SU-DHL-6 (cell line): ENCODE results near the gene CRYGN.

ENCODE experiments used
- H2AFZ ChIP-seq: fragments of 200-600 bp; sonication (generic); 2 replicates; pipeline ENCODE4 v1.6.1; 2014; ENCODE audit warnings: low read depth, mild to moderate bottlenecking, moderate library complexity, mixed read lengths, antibody characterized with exemption, low read length; ENCODE audit not compliant: severe bottlenecking
- H3F3A ChIP-seq: fragments of 200-600 bp; shearing (Covaris generic); 2 replicates; pipeline ENCODE4 v1.6.0; 2016; ENCODE audit warnings: antibody characterized with exemption, mild to moderate bottlenecking; ENCODE audit not compliant: insufficient read depth
- H3K27ac ChIP-seq: fragments of 200-600 bp; sonication (generic); 2 replicates; pipeline ENCODE4 v1.5.1; 2016; ENCODE audit warnings: low read depth, mild to moderate bottlenecking, low read length, moderate library complexity, mixed read lengths
- H3K27me3 ChIP-seq: fragments of 200-600 bp; sonication (generic), shearing (Covaris generic); 2 replicates; pipeline ENCODE4 v1.6.0; 2014; ENCODE audit warnings: mild to moderate bottlenecking, low read length
- H3K36me3 ChIP-seq: fragments of 200-600 bp; sonication (generic); 2 replicates; pipeline ENCODE4 v1.6.1; 2014; ENCODE audit warnings: mild to moderate bottlenecking, low read length, mixed read lengths
- H3K4me2 ChIP-seq: fragments of 300-600, 200-600 bp; shearing (Covaris generic), sonication (generic); 2 replicates; pipeline ENCODE4 v1.6.0; 2014; ENCODE audit warnings: low read length, low read depth, mild to moderate bottlenecking; ENCODE audit not compliant: poor library complexity, severe bottlenecking
- H3K4me3 ChIP-seq: fragments of 200-600 bp; sonication (generic); 2 replicates; pipeline ENCODE4 v1.5.1; 2014; ENCODE audit warnings: antibody characterized with exemption, low read length, mild to moderate bottlenecking, mixed read lengths; ENCODE audit not compliant: insufficient read depth, poor library complexity, severe bottlenecking
- H3K79me2 ChIP-seq: fragments of 200-600 bp; sonication (generic); 2 replicates; pipeline ENCODE4 v1.6.1; 2014; ENCODE audit warnings: mild to moderate bottlenecking, low read length, moderate library complexity; ENCODE audit not compliant: insufficient read depth
- H3K9ac ChIP-seq: fragments of 200-600 bp; sonication (generic); 2 replicates; pipeline ENCODE4 v1.7.0; 2014; ENCODE audit warnings: mild to moderate bottlenecking, low read length
- H3K9me2 ChIP-seq: fragments of 200-600 bp; sonication (generic); replicated peaks from 2 replicates; pipeline ENCODE4 v1.6.1; 2014; ENCODE audit warnings: low read length; ENCODE audit not compliant: insufficient read depth
- H3K9me3 ChIP-seq: fragments of 200-600 bp; sonication (generic); 2 replicates; pipeline ENCODE4 v1.6.1; 2014; ENCODE audit warnings: low read length, mixed read lengths; ENCODE audit not compliant: insufficient read depth
- H4K20me1 ChIP-seq: fragments of 200-600 bp; sonication (generic); 2 replicates; pipeline ENCODE4 v1.6.1; 2014; ENCODE audit warnings: low read depth, mild to moderate bottlenecking, antibody characterized with exemption, low read length, moderate library complexity, mixed read lengths
- CTCF ChIP-seq: fragments of 200-600 bp; sonication (generic); IDR thresholded peaks from one replicate; pipeline ENCODE4 v1.5.1; 2017; ENCODE audit warnings: antibody characterized with exemption, mild to moderate bottlenecking, low read length, moderate library complexity; ENCODE audit not compliant: insufficient read depth, poor library complexity, severe bottlenecking
- EZH2phosphoT487 ChIP-seq: fragments of 200-600 bp; sonication (generic), shearing (Covaris generic); conservative IDR thresholded peaks from 2 replicates; pipeline ENCODE4 v1.6.1; 2018; ENCODE audit warnings: mild to moderate bottlenecking, antibody characterized with exemption, low read length, moderate library complexity, mixed read lengths

CRYGN gene

GRCh38 chr7:151451626-151452571, 12.0 kb upstream of the CRYGN start:
- H3K9me3 ChIP-seq = no peaks in the 10 kb centered on the region
- H3K27ac ChIP-seq = no peak overlapping the region
- H3K4me3 ChIP-seq = no peak overlapping the region
- H3K36me3 ChIP-seq = no peaks in the 10 kb centered on the region
- TF ChIP-seq CTCF (no peak), EZH2phosphoT487 (no peak)
- no peaks in the 10 kb centered on the region for H4K20me1 ChIP-seq
- H2AFZ ChIP-seq = no peak overlapping the region
- no peaks in the 10 kb centered on the region for H3K9me2 ChIP-seq
- H3K4me2 ChIP-seq = no peak overlapping the region
- H3K79me2 ChIP-seq = no peaks in the 10 kb centered on the region
- H3K27me3 ChIP-seq = no peaks in the 10 kb centered on the region
- no peak overlapping the region for H3K9ac ChIP-seq
- H3F3A ChIP-seq = no peaks in the 10 kb centered on the region

DNA sequence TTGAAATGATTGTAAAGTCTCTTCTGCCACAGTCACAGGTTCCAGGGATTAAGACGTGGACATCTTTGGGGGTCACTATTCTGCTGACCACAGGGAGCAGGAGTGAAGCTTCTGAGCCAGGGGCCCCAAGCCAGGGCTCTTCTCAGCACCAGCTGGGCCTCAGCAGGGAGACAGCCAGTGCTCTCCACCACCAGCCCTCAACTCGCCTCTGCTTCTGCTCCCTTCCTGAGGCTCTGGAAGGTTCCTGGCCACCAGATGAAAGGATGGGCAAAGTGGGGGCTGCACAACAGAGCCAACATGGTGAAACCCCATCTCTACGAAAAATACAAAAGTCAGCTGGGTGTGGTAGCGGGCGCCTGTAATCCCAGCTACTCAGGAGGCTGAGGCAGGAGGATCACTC, 11.2 kb upstream of the CRYGN start:
- Histone ChIP-seq H3K9me3 (no peaks in the 10 kb centered on the region), H3K36me3 (no peaks in the 10 kb centered on the region), H3K27me3 (no peaks in the 10 kb centered on the region), H3K79me2 (no peaks in the 10 kb centered on the region), H3K4me3 (no peak overlapping the region), H3F3A (no peaks in the 10 kb centered on the region), H3K9me2 (no peaks in the 10 kb centered on the region), H3K27ac (no peak overlapping the region), H4K20me1 (no peaks in the 10 kb centered on the region), H2AFZ (no peak overlapping the region), H3K4me2 (no peak overlapping the region), H3K9ac (no peak overlapping the region)
- no peak for TF ChIP-seq EZH2phosphoT487
- TF ChIP-seq CTCF = no peak

DNA sequence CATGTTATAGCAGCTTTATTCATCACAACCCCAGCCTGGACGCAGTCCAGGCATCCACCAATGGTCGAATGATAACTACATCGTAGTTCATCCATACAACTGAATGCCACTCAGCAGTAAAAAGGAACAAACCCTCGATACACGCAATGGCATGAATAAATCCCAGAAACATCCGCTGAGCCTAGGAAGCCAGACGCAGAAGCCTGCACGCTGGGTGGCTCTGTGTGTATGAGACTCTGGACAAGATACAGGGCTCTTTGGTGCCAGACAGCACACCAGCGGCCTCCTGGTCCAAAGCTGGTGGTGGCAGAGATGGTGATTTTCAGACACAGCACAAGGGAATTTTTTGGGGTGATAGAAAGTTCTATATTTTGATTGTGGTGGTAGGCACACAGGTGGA, 10.0 kb upstream of the CRYGN start:
- Histone ChIP-seq H3K9me2 (no peaks in the 10 kb centered on the region), H3K27me3 (no peaks in the 10 kb centered on the region), H3K27ac (no peak overlapping the region), H3K36me3 (no peaks in the 10 kb centered on the region), H3K9me3 (no peaks in the 10 kb centered on the region), H2AFZ (no peak overlapping the region), H3K4me3 (no peak overlapping the region), H3F3A (no peaks in the 10 kb centered on the region), H3K79me2 (no peaks in the 10 kb centered on the region), H4K20me1 (no peaks in the 10 kb centered on the region), H3K4me2 (no peak overlapping the region), H3K9ac (no peak overlapping the region)
- no peak for TF ChIP-seq EZH2phosphoT487
- no peak for TF ChIP-seq CTCF
